ENCODE results near the gene OAS2.

GRCh38 chr12:113059071-113059595, 80.8 kb downstream of the OAS2 start:
- TF ChIP-seq CTCF (conservative IDR thresholded peaks at IDR 0.05; ENCODE audit: low read length): no peak
- no peak for TF ChIP-seq EZH2phosphoT487 (IDR thresholded peaks at IDR 0.05; ENCODE audit: borderline replicate concordance)
